Hepatocyte (in vitro differentiated cells): ENCODE measurements around the gene ACOT2. TPM values are rescaled to one million over a fixed set of nuclear protein-coding genes. Genes with fewer than 3 reads are reported as not detected.

Experiments
- DNase-seq: peaks from one replicate; pipeline ENCODE4 v3.0.0-alpha.2; 2016; ENCODE audit warnings: low spot score
- H2AFZ ChIP-seq: fragments of 200-600 bp; sonication (generic); 2 replicates; pipeline ENCODE4 v1.6.0; 2016; ENCODE audit warnings: antibody characterized with exemption, mild to moderate bottlenecking
- H3K27ac ChIP-seq: fragments of 200-600 bp; sonication (generic); 2 replicates; pipeline ENCODE4 v1.5.1; 2016; ENCODE audit warnings: mild to moderate bottlenecking
- H3K27me3 ChIP-seq: fragments of 200-600 bp; sonication (generic); 2 replicates; pipeline ENCODE4 v1.6.1; 2016
- H3K36me3 ChIP-seq: fragments of 200-600 bp; sonication (generic); replicated peaks from 2 replicates; pipeline ENCODE4 v1.5.1; 2016; ENCODE audit warnings: low read depth; ENCODE audit not compliant: insufficient read depth
- H3K4me1 ChIP-seq: fragments of 200-600 bp; sonication (generic); 2 replicates; pipeline ENCODE4 v1.5.1; 2016; ENCODE audit warnings: mild to moderate bottlenecking, moderate library complexity; ENCODE audit not compliant: insufficient read depth
- H3K4me2 ChIP-seq: fragments of 200-600 bp; sonication (generic); 2 replicates; pipeline ENCODE4 v1.6.0; 2016
- H3K4me3 ChIP-seq: fragments of 200-600 bp; sonication (generic); 2 replicates; pipeline ENCODE4 v1.5.1; 2016; ENCODE audit warnings: mild to moderate bottlenecking
- H3K79me2 ChIP-seq: fragments of 200-600 bp; sonication (generic); 2 replicates; pipeline ENCODE4 v1.6.0; 2017; ENCODE audit warnings: mild to moderate bottlenecking
- H3K9me2 ChIP-seq: fragments of 200-600 bp; sonication (generic); replicated peaks from 2 replicates; pipeline ENCODE4 v1.6.0; 2017; ENCODE audit warnings: mild to moderate bottlenecking; ENCODE audit not compliant: insufficient read depth
- H3K9me3 ChIP-seq: fragments of 200-600 bp; sonication (generic); 2 replicates; pipeline ENCODE4 v1.5.1; 2016; ENCODE audit warnings: low read depth, mild to moderate bottlenecking
- H4K20me1 ChIP-seq: fragments of 200-600 bp; sonication (generic); 2 replicates; pipeline ENCODE4 v1.6.0; 2016; ENCODE audit warnings: mild to moderate bottlenecking; ENCODE audit not compliant: insufficient read depth, poor library complexity, severe bottlenecking
- CTCF ChIP-seq: fragments of 200-600 bp; sonication (generic); IDR thresholded peaks from 2 replicates; pipeline ENCODE4 v1.5.1; 2016; ENCODE audit warnings: antibody characterized with exemption, mild to moderate bottlenecking; ENCODE audit not compliant: poor library complexity
- EZH2 ChIP-seq: fragments of 200-600 bp; sonication (generic); IDR thresholded peaks from 2 replicates; pipeline ENCODE4 v1.6.1; 2016; ENCODE audit warnings: antibody characterized with exemption, mild to moderate bottlenecking, borderline replicate concordance
- EZH2phosphoT487 ChIP-seq: fragments of 200-600 bp; sonication (generic); IDR thresholded peaks from one replicate; pipeline ENCODE4 v1.6.1; 2018; ENCODE audit warnings: antibody characterized with exemption, mild to moderate bottlenecking, low read depth, moderate library complexity; ENCODE audit not compliant: unreplicated experiment, severe bottlenecking
- WGBS: methylation state at CpG from one replicate; pipeline ENCODE4 v1.1.6; 2016; ENCODE audit warnings: low lambda C conversion rate; ENCODE audit errors: missing lambda C conversion rate; 5-methylcytosine and 5-hydroxymethylcytosine counted together
- polyA plus RNA-seq: library from polyadenylated mRNA; unstranded; fragments of >200 nt; fragmentation: Nextera tagmentation; extraction: Ambion mirVana; gene quantifications from 2 replicates; pipeline ENCODE4 v1.2.1, GENCODE V29; 2016
- total RNA-seq: library from RNA; depleted of rRNA; stranded (reverse); fragments of >200 nt; gene quantifications from 2 replicates; pipeline ENCODE4 v1.2.3, GENCODE V29; 2014

ACOT2 gene
- total and polyA plus RNA-seq, 2 experiments from 2014 or later: 43.6 to 58.8 TPM

- Histone ChIP-seq H3K36me3 (no peaks in the 10 kb centered on the region), H3K79me2 (no peaks in the 10 kb centered on the region), H3K27me3 (no peaks in the 10 kb centered on the region), H3K9me3 (no peaks in the 10 kb centered on the region), H3K4me3 (peak overlapping the region; percentile 69), H3K4me2 (peak overlapping the region; percentile 87), H2AFZ (peak overlapping the region; percentile 88), H3K27ac (peak overlapping the region; percentile 76), H3K9me2 (no peaks in the 10 kb centered on the region), H3K4me1 (no peaks in the 10 kb centered on the region), H4K20me1 (no peaks in the 10 kb centered on the region)
- no peak for DNase-seq
- TF ChIP-seq EZH2phosphoT487: no peak
- 9% methylated on average over 13 of the region's 13 CpGs for WGBS
Observed at GRCh38 chr14:73613046-73613383, 44.0 kb downstream of the ACOT2 start.

GRCh38 chr14:73613419-73613963 lies 44.5 kb downstream of the ACOT2 start:
- Histone ChIP-seq H3K27me3 (no peaks in the 10 kb centered on the region), H3K4me3 (no peak overlapping the region), H3K4me2 (peak overlapping the region; percentile 87), H3K27ac (no peak overlapping the region), H3K9me2 (no peaks in the 10 kb centered on the region), H4K20me1 (no peaks in the 10 kb centered on the region), H3K36me3 (no peaks in the 10 kb centered on the region), H2AFZ (peak overlapping the region; percentile 88), H3K9me3 (no peaks in the 10 kb centered on the region), H3K4me1 (no peaks in the 10 kb centered on the region), H3K79me2 (no peaks in the 10 kb centered on the region)
- no peak for DNase-seq
- TF ChIP-seq EZH2phosphoT487 (no peak), EZH2 (no peak), CTCF (no peak)
- WGBS: 67% methylated on average over 3 of the region's 3 CpGs

GRCh38 chr14:73616831-73617230 lies 47.8 kb downstream of the ACOT2 start:
- Histone ChIP-seq H3K27ac (no peak overlapping the region), H3K79me2 (no peaks in the 10 kb centered on the region), H3K4me1 (no peaks in the 10 kb centered on the region), H3K4me2 (no peak overlapping the region), H4K20me1 (no peaks in the 10 kb centered on the region), H3K9me3 (no peaks in the 10 kb centered on the region), H3K4me3 (no peak overlapping the region), H2AFZ (no peak overlapping the region), H3K36me3 (no peaks in the 10 kb centered on the region), H3K27me3 (no peaks in the 10 kb centered on the region), H3K9me2 (no peaks in the 10 kb centered on the region)
- WGBS: 63% methylated on average over 4 of the region's 4 CpGs
- TF ChIP-seq CTCF: no peak
- no peak for TF ChIP-seq EZH2phosphoT487
- TF ChIP-seq EZH2: no peak
- no peak for DNase-seq

GRCh38 chr14:73619524-73619923 lies 50.5 kb downstream of the ACOT2 start:
- no peaks in the 10 kb centered on the region for H3K4me1 ChIP-seq
- 96% methylated on average over 1 of the region's 1 CpG for WGBS
- H3K79me2 ChIP-seq: no peaks in the 10 kb centered on the region
- H3K9me3 ChIP-seq: no peaks in the 10 kb centered on the region
- H3K9me2 ChIP-seq: no peaks in the 10 kb centered on the region
- no peaks in the 10 kb centered on the region for H3K36me3 ChIP-seq
- no peak overlapping the region for H2AFZ ChIP-seq
- no peak for DNase-seq
- H3K27me3 ChIP-seq: no peaks in the 10 kb centered on the region
- no peak overlapping the region for H3K4me3 ChIP-seq
- H3K4me2 ChIP-seq: no peak overlapping the region
- H3K27ac ChIP-seq: no peak overlapping the region
- no peaks in the 10 kb centered on the region for H4K20me1 ChIP-seq
- TF ChIP-seq CTCF: no peak
- no peak for TF ChIP-seq EZH2
- no peak for TF ChIP-seq EZH2phosphoT487
